Esophagus squamous epithelium (tissue), 5 donors: ENCODE results near the gene TRMU. TPM values are rescaled to one million over a fixed set of nuclear protein-coding genes. Genes with fewer than 3 reads are reported as not detected.

Experiments used
- DNase-seq: peaks from one replicate; lab custom pipeline; 2025; lab: John Stamatoyannopoulos, UW
- H3K27ac ChIP-seq, 4 donors: fragments of 200-600 bp; sonication (generic); one replicate each; pipeline ENCODE4 v1.5.1; 2016 to 2019; ENCODE audit warnings: mild to moderate bottlenecking in 1 of 4
- H3K27me3 ChIP-seq, 4 donors: fragments of 200-600 bp; sonication (generic); 1 replicate in 3 of 4; 2 replicates in 1 of 4; pipeline versions ENCODE4 v1.5.1 to v1.6.0; 2017 to 2021; ENCODE audit warnings: antibody characterized with exemption in 1 of 4
- H3K36me3 ChIP-seq, 3 donors: fragments of 200-600 bp; sonication (generic); one replicate each; pipeline ENCODE4 v1.5.1; 2016 to 2019
- H3K4me1 ChIP-seq, 3 donors: fragments of 200-600 bp; sonication (generic); one replicate each; pipeline ENCODE4 v1.5.1; 2017 to 2019
- H3K4me3 ChIP-seq, 4 donors: fragments of 200-600 bp; sonication (generic); 1 replicate in 3 of 4; 2 replicates in 1 of 4; pipeline ENCODE4 v1.5.1; 2016 to 2019; ENCODE audit warnings: mild to moderate bottlenecking in 2 of 4, moderate library complexity in 1 of 4
- H3K9me3 ChIP-seq, 3 donors: fragments of 200-600 bp; sonication (generic); one replicate each; pipeline ENCODE4 v1.5.1; 2016 to 2019
- POLR2A ChIP-seq, 4 donors: fragments of 450-650 bp; IDR thresholded peaks; one replicate each; pipeline ENCODE4 v1.6.1; 2017; ENCODE audit warnings: antibody characterized with exemption in 4 of 4, mild to moderate bottlenecking in 4 of 4, moderate library complexity in 3 of 4
- WGBS, 2 donors: methylation state at CpG; one replicate each; pipeline ENCODE4 v1.1.5; 2018; 5-methylcytosine and 5-hydroxymethylcytosine counted together
- intact Hi-C: fragments of 100-400 bp; cut with DNase I; formaldehyde crosslinking; loops from one replicate; pipeline ENCODE4 v1.15.0; 2022
- total RNA-seq, 4 donors: library from RNA; depleted of rRNA; stranded (reverse); fragments of >200 nt; gene quantifications; one replicate each; pipeline ENCODE4 v1.1.0, GENCODE V29; 2016
- TF ChIP-seq, protein P1 (sequence below), 6 experiments: fragments of 450-650 bp in 4 of 6; fragments of 200-600 bp in 2 of 6; sonication (generic) in 2 of 6; IDR thresholded peaks; one replicate each; pipeline ENCODE4 v1.5.1; 2016 to 2019; ENCODE audit warnings: antibody characterized with exemption in 6 of 6, mild to moderate bottlenecking in 4 of 6, moderate library complexity in 4 of 6
- donor health status: DM: yes; HTN: yes; CAD: no.

TRMU gene, protein sequence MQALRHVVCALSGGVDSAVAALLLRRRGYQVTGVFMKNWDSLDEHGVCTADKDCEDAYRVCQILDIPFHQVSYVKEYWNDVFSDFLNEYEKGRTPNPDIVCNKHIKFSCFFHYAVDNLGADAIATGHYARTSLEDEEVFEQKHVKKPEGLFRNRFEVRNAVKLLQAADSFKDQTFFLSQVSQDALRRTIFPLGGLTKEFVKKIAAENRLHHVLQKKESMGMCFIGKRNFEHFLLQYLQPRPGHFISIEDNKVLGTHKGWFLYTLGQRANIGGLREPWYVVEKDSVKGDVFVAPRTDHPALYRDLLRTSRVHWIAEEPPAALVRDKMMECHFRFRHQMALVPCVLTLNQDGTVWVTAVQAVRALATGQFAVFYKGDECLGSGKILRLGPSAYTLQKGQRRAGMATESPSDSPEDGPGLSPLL
- total RNA-seq = 10 to 100 TPM; 17.7 to 43.1 (median 32.5) TPM

DNA sequence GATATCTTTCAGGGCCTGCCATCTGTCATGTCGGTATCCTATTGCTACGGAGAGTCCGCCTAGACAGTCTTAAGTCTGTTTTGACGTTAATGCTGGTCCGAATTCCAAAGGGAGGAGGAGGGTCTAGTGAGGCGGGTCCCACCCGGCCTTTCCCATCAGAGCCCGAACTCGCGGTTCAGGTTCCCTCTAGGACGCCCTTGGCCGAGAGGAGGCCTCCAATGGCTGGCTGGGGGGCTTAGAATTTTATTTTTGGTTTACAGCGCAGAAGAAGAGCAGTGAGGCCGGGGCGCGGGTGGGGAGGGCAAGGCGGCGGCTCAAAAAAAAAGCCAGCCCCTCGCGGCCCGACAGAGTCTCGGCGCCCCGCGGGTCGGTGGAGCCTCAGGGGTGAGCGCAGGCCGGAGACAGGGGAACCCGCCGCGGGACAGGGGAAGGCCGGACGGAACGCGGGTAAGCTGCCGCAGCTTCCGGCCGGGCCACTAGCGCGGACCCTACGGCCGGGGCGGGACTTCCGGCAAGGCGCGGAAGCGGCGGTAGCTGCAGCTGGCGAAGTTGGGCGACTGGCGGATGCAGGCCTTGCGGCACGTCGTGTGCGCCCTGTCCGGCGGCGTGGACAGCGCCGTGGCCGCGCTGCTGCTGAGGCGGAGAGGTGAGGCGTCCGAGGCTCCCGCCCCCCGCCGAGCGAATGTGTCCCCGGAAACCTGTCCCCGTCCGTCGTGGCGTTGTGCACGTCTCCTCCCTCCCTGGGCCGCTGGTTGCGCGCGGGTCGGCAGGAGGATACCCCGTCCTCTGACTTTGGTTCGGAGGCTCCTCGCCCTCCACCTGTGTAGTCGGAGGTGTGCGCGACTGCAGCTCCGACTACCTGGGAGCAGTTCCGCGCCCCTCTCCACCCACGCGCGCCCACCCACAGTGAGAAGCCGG is at the start of gene TRMU:
TSS of gene TRMU (plus strand) at position 514 of the 918 bp plus-strand sequence. CDS start at position 565, 51 bp downstream.
- H3K27ac ChIP-seq = peak within 1 kb of the TSS; percentile 91 to 96 (median 94)
- peaks cover 10 to 31% (median 14%) of the 10 kb centered on the region in 3 donors for H3K36me3 ChIP-seq
- H3K4me1 ChIP-seq = peaks cover 10 to 26% (median 12%) of the 10 kb centered on the region in 3 donors
- TF ChIP-seq POLR2A (IDR thresholded peaks at IDR 0.05) = peak in 3 of 4 donors; percentile 33 to 66 (median 61)
- TF ChIP-seq, protein P1, sequence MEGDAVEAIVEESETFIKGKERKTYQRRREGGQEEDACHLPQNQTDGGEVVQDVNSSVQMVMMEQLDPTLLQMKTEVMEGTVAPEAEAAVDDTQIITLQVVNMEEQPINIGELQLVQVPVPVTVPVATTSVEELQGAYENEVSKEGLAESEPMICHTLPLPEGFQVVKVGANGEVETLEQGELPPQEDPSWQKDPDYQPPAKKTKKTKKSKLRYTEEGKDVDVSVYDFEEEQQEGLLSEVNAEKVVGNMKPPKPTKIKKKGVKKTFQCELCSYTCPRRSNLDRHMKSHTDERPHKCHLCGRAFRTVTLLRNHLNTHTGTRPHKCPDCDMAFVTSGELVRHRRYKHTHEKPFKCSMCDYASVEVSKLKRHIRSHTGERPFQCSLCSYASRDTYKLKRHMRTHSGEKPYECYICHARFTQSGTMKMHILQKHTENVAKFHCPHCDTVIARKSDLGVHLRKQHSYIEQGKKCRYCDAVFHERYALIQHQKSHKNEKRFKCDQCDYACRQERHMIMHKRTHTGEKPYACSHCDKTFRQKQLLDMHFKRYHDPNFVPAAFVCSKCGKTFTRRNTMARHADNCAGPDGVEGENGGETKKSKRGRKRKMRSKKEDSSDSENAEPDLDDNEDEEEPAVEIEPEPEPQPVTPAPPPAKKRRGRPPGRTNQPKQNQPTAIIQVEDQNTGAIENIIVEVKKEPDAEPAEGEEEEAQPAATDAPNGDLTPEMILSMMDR (IDR thresholded peaks at IDR 0.05) = peak in 1 of 6 experiments; percentile 9
- 15 to 17% methylated on average over 6 to 8 of the region's 93 CpGs for WGBS, 2 donors
- peak within 1 kb of the TSS; percentile 61 to 86 (median 86) for H3K4me3 ChIP-seq
- intact Hi-C loops = no loop called here
- H3K9me3 ChIP-seq = no peaks in the 10 kb centered on the region
- H3K27me3 ChIP-seq = no peaks in the 10 kb centered on the region
- DNase-seq = no peak

DNA sequence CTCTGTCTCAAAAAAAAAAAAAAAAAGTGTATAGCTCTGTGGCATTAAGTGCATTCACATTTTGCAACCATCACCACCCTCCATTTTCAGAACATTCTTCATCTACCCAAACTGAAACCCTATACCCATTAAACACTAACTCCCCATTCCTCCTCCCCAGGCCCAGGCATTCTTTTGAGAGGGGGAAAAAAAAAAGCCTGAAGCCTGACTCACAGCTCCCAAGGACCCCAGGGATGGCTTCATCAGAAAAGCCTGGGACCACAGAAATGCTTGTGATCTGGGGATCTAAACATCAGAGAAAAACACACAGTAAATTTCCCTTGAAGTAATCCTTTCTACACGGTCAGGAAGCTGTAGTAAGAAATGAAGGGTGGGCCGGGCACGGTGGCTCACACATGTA is 49.5 kb upstream of the TRMU start:
- Histone ChIP-seq H3K36me3 (peaks cover 0 to 98% (median 3%) of the 10 kb centered on the region in 3 donors), H3K4me1 (peaks cover 0 to 19% (median 10%) of the 10 kb centered on the region in 3 donors), H3K4me3 (no peak overlapping the region), H3K9me3 (no peaks in the 10 kb centered on the region), H3K27ac (no peak overlapping the region), H3K27me3 (no peaks in the 10 kb centered on the region)
- 92% methylated on average over 3 of the region's 3 CpGs; no CpG with 5 or more reads in 1 of the 2 donors for WGBS, 2 donors
- intact Hi-C loops = no loop called here
- no peak for DNase-seq
- TF ChIP-seq, protein P1 (IDR thresholded peaks at IDR 0.05) = no peak
- no peak for TF ChIP-seq POLR2A (IDR thresholded peaks at IDR 0.05)

DNA sequence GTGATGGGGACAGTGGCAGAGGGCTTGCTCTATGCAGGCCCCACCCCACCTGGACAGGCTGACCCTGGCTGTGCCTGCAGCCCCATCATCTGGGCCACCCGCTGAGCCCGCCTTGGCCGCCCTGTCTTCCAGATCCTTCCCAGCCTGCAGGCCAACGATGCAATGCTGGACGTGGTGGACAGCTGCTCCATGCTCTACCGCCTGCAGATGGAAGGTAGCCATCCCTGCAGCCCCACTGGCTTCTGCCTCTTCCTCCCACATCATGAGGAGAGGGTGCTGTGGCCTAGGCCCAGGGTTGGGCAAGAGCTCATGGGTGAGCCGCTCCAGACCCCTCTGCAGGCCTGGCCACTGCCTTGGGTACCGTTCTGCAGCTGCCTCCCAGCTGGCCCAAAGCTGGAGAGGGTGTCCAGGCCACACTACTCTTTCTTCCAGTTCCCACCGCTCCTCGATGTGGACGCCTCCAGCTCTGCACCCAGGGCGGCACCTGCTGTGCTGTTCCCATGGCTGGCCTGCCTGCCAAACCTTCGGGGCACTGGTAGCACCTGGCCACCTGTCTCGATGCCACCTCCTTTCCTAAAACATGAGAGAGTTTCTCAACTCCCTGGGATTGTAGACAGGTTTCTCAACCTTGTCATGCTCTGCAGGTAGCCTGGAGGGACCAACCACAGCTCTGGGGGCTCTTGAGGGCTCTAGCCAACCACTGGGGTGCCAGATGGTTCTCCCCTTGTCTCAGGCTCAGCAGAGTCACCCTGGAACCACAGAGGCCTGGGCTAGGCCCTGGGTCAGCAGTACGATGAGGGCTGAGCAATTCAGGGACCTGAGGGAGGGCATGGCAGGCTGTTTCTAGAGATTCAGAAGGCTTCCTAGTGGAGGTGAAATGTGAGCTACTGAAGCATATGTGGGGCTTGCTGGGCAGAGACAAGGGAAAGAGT is 48.3 kb upstream of the TRMU start:
- no peaks in the 10 kb centered on the region for H3K27me3 ChIP-seq
- 91% methylated on average over 7 of the region's 15 CpGs; no CpG with 5 or more reads in 1 of the 2 donors for WGBS, 2 donors
- peak overlapping the region in 3 of 4 donors; percentile 36 to 53 (median 49) for H3K27ac ChIP-seq
- peak overlapping the region in 2 of 4 donors; percentile 21 to 52 for H3K4me3 ChIP-seq
- intact Hi-C loops = no loop called here
- TF ChIP-seq POLR2A (IDR thresholded peaks at IDR 0.05) = no peak
- TF ChIP-seq, protein P1 (IDR thresholded peaks at IDR 0.05) = no peak
- H3K4me1 ChIP-seq = peaks cover 0 to 18% (median 10%) of the 10 kb centered on the region in 3 donors
- H3K9me3 ChIP-seq = peaks cover 0 to 5% (median 0%) of the 10 kb centered on the region in 3 donors
- no peak for DNase-seq
- H3K36me3 ChIP-seq = peaks cover under 1 to 98% (median 2%) of the 10 kb centered on the region in 3 donors

DNA sequence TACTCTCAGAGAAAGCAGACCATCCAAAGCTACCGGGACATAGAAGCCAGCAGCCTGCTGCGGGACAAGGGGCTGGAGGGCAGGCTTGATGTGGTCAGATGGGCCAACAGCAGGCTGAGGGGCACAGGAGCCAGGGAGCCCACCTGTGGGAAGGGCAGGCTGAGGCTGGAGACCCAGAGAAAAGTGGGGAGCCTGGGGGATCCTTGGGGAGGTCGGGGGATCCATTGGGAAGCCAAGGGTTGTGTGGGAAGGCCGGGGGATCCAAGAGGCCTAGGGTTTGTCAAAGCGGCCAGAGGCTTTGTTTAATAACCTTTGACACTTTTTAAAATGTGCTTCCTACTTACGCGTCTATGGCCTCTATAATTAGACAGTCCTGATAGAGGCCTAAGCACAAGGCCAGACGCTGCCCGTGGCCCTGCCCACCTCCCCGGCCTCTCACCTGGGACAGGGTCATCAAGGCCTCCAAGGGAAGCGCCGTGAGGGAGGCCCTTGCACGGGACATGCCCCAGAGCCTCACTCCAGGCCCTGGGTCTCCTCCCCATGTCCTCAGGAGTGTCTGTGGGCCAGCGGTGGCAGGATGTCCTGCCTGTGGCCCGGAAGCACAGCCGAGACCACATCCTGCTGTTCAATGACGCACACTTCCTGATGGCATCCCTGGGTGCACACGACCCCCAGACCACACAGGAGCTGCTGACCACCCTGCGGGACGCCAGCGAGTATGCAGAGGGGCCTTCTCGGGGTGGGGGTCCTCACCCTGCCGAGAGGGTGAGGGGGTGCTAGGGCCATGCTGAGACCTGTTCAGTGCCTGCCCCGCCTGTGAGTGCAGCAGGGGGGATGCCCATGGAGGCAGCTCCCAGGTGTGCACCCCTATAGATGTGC is 47.4 kb upstream of the TRMU start:
- peak; percentile 36 for DNase-seq
- peaks cover 4 to 98% (median 8%) of the 10 kb centered on the region in 3 donors for H3K36me3 ChIP-seq
- peaks cover 0 to 18% (median 10%) of the 10 kb centered on the region in 3 donors for H3K4me1 ChIP-seq
- no peak for TF ChIP-seq POLR2A (IDR thresholded peaks at IDR 0.05)
- TF ChIP-seq, protein P1 (IDR thresholded peaks at IDR 0.05) = no peak
- no peaks in the 10 kb centered on the region for H3K27me3 ChIP-seq
- 76 to 81% methylated on average over 10 to 14 of the region's 24 CpGs for WGBS, 2 donors
- H3K9me3 ChIP-seq = peaks cover 0 to 7% (median 0%) of the 10 kb centered on the region in 3 donors
- peak overlapping the region in 3 of 4 donors; percentile 36 to 53 (median 49) for H3K27ac ChIP-seq
- peak overlapping the region in 3 of 4 donors; percentile 18 to 52 (median 21) for H3K4me3 ChIP-seq
- intact Hi-C loops = no loop called here
